PC-3 (cell line): ENCODE data around the gene NPR2. TPM values are rescaled to one million over a fixed set of nuclear protein-coding genes. Genes with fewer than 3 reads are reported as not detected.

ENCODE experiments used
- ATAC-seq: fragments of 200-7000 bp; cut with Tn5 transposase; 2 replicates; pipeline ENCODE4 v1.9.1; 2020; ENCODE audit warnings: mild to moderate bottlenecking, moderate library complexity
- BruUV-seq: library from RNA; stranded (reverse); fragments of 400-500 nt; replicated peaks from 2 replicates; lab custom pipeline; 2021; lab: Mats Ljungman, UMichigan
- CTCF ChIA-PET: fragments of 300-600 bp; sonication (Branson Sonifier 250); formaldehyde crosslinking; loops from one replicate; lab custom pipeline; 2022; ENCODE audit warnings: antibody characterized with exemption; lab: Charles Lee
- POLR2A ChIA-PET: fragments of 300-600 bp; sonication (Branson Sonifier 250); formaldehyde crosslinking; loops from one replicate; lab custom pipeline; 2022; ENCODE audit warnings: antibody characterized with exemption; ENCODE audit not compliant: unreplicated experiment; lab: Charles Lee
- DNase-seq: peaks from one replicate; pipeline ENCODE4 v3.0.0-alpha.2; 2015
- H2AFZ ChIP-seq: fragments of 300-600 bp; sonication (generic); 2 replicates; pipeline ENCODE4 v1.6.0; 2016; ENCODE audit warnings: antibody characterized with exemption, low read length
- H3F3A ChIP-seq: fragments of 300-600 bp; sonication (generic); one replicate; pipeline ENCODE4 v1.6.0; 2017; ENCODE audit warnings: antibody characterized with exemption, low read length, control low read depth, mild to moderate bottlenecking; ENCODE audit not compliant: unreplicated experiment
- H3K27ac ChIP-seq: fragments of 300-600 bp; sonication (generic); 2 replicates; pipeline ENCODE4 v1.5.1; 2016; ENCODE audit warnings: mild to moderate bottlenecking, low read length
- H3K27me3 ChIP-seq: fragments of 300-600 bp; sonication (generic); 2 replicates; pipeline ENCODE4 v1.6.1; 2016; ENCODE audit warnings: low read length, mixed read lengths
- H3K36me3 ChIP-seq: fragments of 300-600 bp; sonication (generic); 2 replicates; pipeline ENCODE4 v1.6.1; 2016; ENCODE audit warnings: low read depth, mixed run types, low read length, mixed read lengths
- H3K4me1 ChIP-seq: fragments of 300-600 bp; sonication (generic); 2 replicates; pipeline ENCODE4 v1.5.1; 2016; ENCODE audit warnings: low read length; ENCODE audit not compliant: insufficient read depth
- H3K4me2 ChIP-seq: fragments of 300-600 bp; sonication (generic); 2 replicates; pipeline ENCODE4 v1.6.0; 2016; ENCODE audit warnings: low read length
- H3K4me3 ChIP-seq: fragments of 300-600 bp; sonication (generic); 2 replicates; pipeline ENCODE4 v1.5.1; 2016; ENCODE audit warnings: mild to moderate bottlenecking, low read length, mixed read lengths
- H3K79me2 ChIP-seq: fragments of 300-600 bp; sonication (generic); 2 replicates; pipeline ENCODE4 v1.6.1; 2017; ENCODE audit warnings: low read length, mixed read lengths
- H3K9ac ChIP-seq: fragments of 300-600 bp; sonication (generic); 2 replicates; pipeline ENCODE4 v1.6.0; 2016; ENCODE audit warnings: mild to moderate bottlenecking, low read length
- H3K9me2 ChIP-seq: fragments of 300-600 bp; sonication (generic); replicated peaks from 2 replicates; pipeline ENCODE4 v1.6.1; 2016; ENCODE audit warnings: mixed run types, low read length, mixed read lengths
- H3K9me3 ChIP-seq: fragments of 300-600 bp; sonication (generic); 2 replicates; pipeline ENCODE4 v1.6.1; 2016; ENCODE audit warnings: low read length, mixed read lengths
- H4K20me1 ChIP-seq: fragments of 300-600 bp; sonication (generic); 2 replicates; pipeline ENCODE4 v1.6.1; 2016; ENCODE audit warnings: low read length, mixed read lengths
- CTCF ChIP-seq: fragments of 300-600 bp; sonication (generic); conservative IDR thresholded peaks from 2 replicates; pipeline ENCODE4 v1.5.1; 2017; ENCODE audit warnings: antibody characterized with exemption, low read depth, mild to moderate bottlenecking, low read length
- EZH2 ChIP-seq: fragments of 300-600 bp; sonication (generic); IDR thresholded peaks from one replicate; pipeline ENCODE4 v1.6.1; 2017; ENCODE audit warnings: antibody characterized with exemption, mild to moderate bottlenecking, low read length; ENCODE audit not compliant: unreplicated experiment
- EZH2phosphoT487 ChIP-seq: fragments of 300-600 bp; sonication (generic); IDR thresholded peaks from 2 replicates; pipeline ENCODE4 v1.6.1; 2018; ENCODE audit warnings: mild to moderate bottlenecking, antibody characterized with exemption, low read length, borderline replicate concordance
- intact Hi-C: fragments of 100-400 bp; cut with micrococcal nuclease; formaldehyde crosslinking; loops from 2 replicates; pipeline ENCODE4 v1.9.0; 2023
- total RNA-seq: library from RNA; depleted of rRNA; stranded (reverse); fragments of >200 nt; gene quantifications from 2 replicates; pipeline ENCODE4 v1.2.3, GENCODE V29; 2014

The NPR2 gene
- total RNA-seq, 1 experiment from 2014 or later, result 1.5 TPM

- no TSS peak for BruUV-seq
- Histone ChIP-seq H3K4me3 (peak overlapping the region; percentile 95), H3K27ac (peak overlapping the region; percentile 65), H2AFZ (peak overlapping the region; percentile 88), H4K20me1 (peaks cover 23% of the 10 kb centered on the region), H3K9me3 (no peaks in the 10 kb centered on the region), H3K9ac (peak overlapping the region; percentile 91), H3K36me3 (no peaks in the 10 kb centered on the region; the same call in 1 of the 2 replicates), H3K4me2 (peak overlapping the region; percentile 98), H3K27me3 (no peaks in the 10 kb centered on the region), H3K9me2 (no peaks in the 10 kb centered on the region), H3F3A (no peaks in the 10 kb centered on the region), H3K79me2 (peaks cover 61% of the 10 kb centered on the region), H3K4me1 (peaks cover 26% of the 10 kb centered on the region)
- ChIA-PET POLR2A (interaction anchor here (0.9 to 1.0 kb wide), 2 partner anchors 13 to 18 kb away, joined by 3 to 6 read pairs; partner anchors contain the start of genes CREB3 and TLN1), CTCF (interaction anchor here (2.1 kb wide), 1 partner anchor 22 kb away, joined by 6 read pairs; no protein-coding TSS in a partner anchor)
- intact Hi-C loops, result no loop called here
- TF ChIP-seq EZH2 (no peak), EZH2phosphoT487 (no peak), CTCF (no peak)
- DNase-seq (peak; percentile 19), ATAC-seq (peak; percentile 13)
Measured at GRCh38 chr9:35749515-35750255, 41.7 kb upstream of the NPR2 start.

GRCh38 chr9:35750256-35750531 is 41.2 kb upstream of the NPR2 start:
- DNase-seq (no peak), ATAC-seq (no peak)
- POLR2A ChIA-PET, result interaction anchor here (0.9 to 1.0 kb wide), 2 partner anchors 13 to 18 kb away, joined by 3 to 6 read pairs; partner anchors contain the start of genes CREB3 and TLN1
- H3K4me3 ChIP-seq, result peak overlapping the region; percentile 95
- intact Hi-C loops, result no loop called here
- peak overlapping the region; percentile 65 for H3K27ac ChIP-seq
- peaks cover 55% of the 10 kb centered on the region for H3K79me2 ChIP-seq
- peak overlapping the region; percentile 91 for H3K9ac ChIP-seq
- no TSS peak for BruUV-seq
- H3K27me3 ChIP-seq, result no peaks in the 10 kb centered on the region
- H3K9me3 ChIP-seq, result no peaks in the 10 kb centered on the region
- no peaks in the 10 kb centered on the region for H3K9me2 ChIP-seq
- H3K4me2 ChIP-seq, result peak overlapping the region; percentile 98
- no peak for TF ChIP-seq EZH2phosphoT487
- peak overlapping the region; percentile 88; the same call in 1 of the 2 replicates for H2AFZ ChIP-seq
- peaks cover 26% of the 10 kb centered on the region for H3K4me1 ChIP-seq
- no peaks in the 10 kb centered on the region for H3F3A ChIP-seq
- CTCF ChIA-PET, result interaction anchor here (2.1 kb wide), 1 partner anchor 22 kb away, joined by 6 read pairs; no protein-coding TSS in a partner anchor
- no peaks in the 10 kb centered on the region for H3K36me3 ChIP-seq
- H4K20me1 ChIP-seq, result peaks cover 22% of the 10 kb centered on the region

GRCh38 chr9:35753466-35753865 is 37.9 kb upstream of the NPR2 start:
- H3K9me3 ChIP-seq, result no peaks in the 10 kb centered on the region
- no peak overlapping the region for H2AFZ ChIP-seq
- no TSS peak for BruUV-seq
- no peak for TF ChIP-seq CTCF
- TF ChIP-seq EZH2, result no peak
- no peak for TF ChIP-seq EZH2phosphoT487
- intact Hi-C loops, result no loop called here
- ATAC-seq, result no peak
- no peak overlapping the region for H3K4me3 ChIP-seq
- no peak overlapping the region for H3K9ac ChIP-seq
- DNase-seq, result no peak
- no peaks in the 10 kb centered on the region for H4K20me1 ChIP-seq
- no peaks in the 10 kb centered on the region for H3F3A ChIP-seq
- no peak overlapping the region for H3K27ac ChIP-seq
- CTCF ChIA-PET, result no interaction called here
- H3K36me3 ChIP-seq, result no peaks in the 10 kb centered on the region
- H3K9me2 ChIP-seq, result no peaks in the 10 kb centered on the region
- no peaks in the 10 kb centered on the region for H3K27me3 ChIP-seq
- no peak overlapping the region for H3K4me2 ChIP-seq
- H3K79me2 ChIP-seq, result peaks cover 30% of the 10 kb centered on the region
- H3K4me1 ChIP-seq, result peaks cover 33% of the 10 kb centered on the region
- POLR2A ChIA-PET, result interaction anchor here (0.5 kb wide), 1 partner anchor 14 kb away, joined by 3 read pairs; no protein-coding TSS in a partner anchor
